Measurements from ENCODE around the gene TDRD3.

DNA sequence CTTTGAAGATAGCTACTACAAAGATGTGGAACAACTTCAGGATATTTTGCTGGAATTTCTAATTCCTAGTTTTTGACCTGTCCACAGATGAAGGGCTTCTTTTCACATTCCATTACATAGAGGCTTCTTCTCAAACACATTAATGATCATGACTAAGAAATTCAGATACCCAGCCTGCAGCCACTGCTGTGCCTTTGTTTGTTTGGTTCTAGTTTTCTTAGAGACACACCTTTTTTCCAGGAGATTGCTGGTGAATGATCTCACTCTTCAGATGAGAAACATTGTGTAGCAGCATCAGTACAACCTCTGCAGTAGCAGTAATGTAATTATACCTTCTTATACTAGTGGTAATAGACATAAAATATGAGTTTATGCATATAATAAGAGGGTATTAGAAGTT lies 5.0 kb downstream of the TDRD3 start:
- TF ChIP-seq, protein P1, sequence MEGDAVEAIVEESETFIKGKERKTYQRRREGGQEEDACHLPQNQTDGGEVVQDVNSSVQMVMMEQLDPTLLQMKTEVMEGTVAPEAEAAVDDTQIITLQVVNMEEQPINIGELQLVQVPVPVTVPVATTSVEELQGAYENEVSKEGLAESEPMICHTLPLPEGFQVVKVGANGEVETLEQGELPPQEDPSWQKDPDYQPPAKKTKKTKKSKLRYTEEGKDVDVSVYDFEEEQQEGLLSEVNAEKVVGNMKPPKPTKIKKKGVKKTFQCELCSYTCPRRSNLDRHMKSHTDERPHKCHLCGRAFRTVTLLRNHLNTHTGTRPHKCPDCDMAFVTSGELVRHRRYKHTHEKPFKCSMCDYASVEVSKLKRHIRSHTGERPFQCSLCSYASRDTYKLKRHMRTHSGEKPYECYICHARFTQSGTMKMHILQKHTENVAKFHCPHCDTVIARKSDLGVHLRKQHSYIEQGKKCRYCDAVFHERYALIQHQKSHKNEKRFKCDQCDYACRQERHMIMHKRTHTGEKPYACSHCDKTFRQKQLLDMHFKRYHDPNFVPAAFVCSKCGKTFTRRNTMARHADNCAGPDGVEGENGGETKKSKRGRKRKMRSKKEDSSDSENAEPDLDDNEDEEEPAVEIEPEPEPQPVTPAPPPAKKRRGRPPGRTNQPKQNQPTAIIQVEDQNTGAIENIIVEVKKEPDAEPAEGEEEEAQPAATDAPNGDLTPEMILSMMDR (IDR thresholded peaks at IDR 0.05; ENCODE audit: low read length) = no peak
- TF ChIP-seq EZH2 (IDR thresholded peaks at IDR 0.05; ENCODE audit: borderline replicate concordance, low read length) = no peak

Measured in OCI-LY1 (cell line).